K562 (cell line): Measurements from ENCODE around the gene MBNL2. TPM values are rescaled to one million over a fixed set of nuclear protein-coding genes. Genes with fewer than 3 reads are reported as not detected.

ENCODE experiments used
- CCNT2 ChIP-seq: IDR thresholded peaks from 2 replicates; pipeline ENCODE4 v1.6.1; 2011; ENCODE audit warnings: borderline replicate concordance, low read depth, mild to moderate bottlenecking, moderate library complexity, mixed read lengths, low read length; ENCODE audit not compliant: insufficient read length; ENCODE audit errors: extremely low read depth
- CGGBP1 ChIP-seq: fragments of 250-450 bp; sonication (Bioruptor Pico); IDR thresholded peaks from 2 replicates; pipeline ENCODE4 v1.9.0; 2021; ENCODE audit warnings: mild to moderate bottlenecking
- CTCF ChIP-seq, 3 experiments: IDR thresholded peaks in 2 of 3; conservative IDR thresholded peaks in 1 of 3; 2 replicates each; pipeline ENCODE4 v1.5.1; 2011 to 2012; ENCODE audit warnings: low read length in 3 of 3, mild to moderate bottlenecking in 3 of 3, control low read depth in 2 of 3, improper control_type of control experiment in 1 of 3, inconsistent platforms in 1 of 3, low read depth in 1 of 3, mixed read lengths in 1 of 3, moderate library complexity in 1 of 3; ENCODE audit not compliant: insufficient read depth in 2 of 3
- DMBX1 ChIP-seq: fragments of 250-450 bp; sonication (Bioruptor Pico); IDR thresholded peaks from 2 replicates; pipeline ENCODE4 v1.8.0; 2022; ENCODE audit warnings: inconsistent platforms, mild to moderate bottlenecking, moderate library complexity, borderline replicate concordance
- PCBP1 ChIP-seq: fragments of 200-400 bp; formaldehyde crosslinking; IDR thresholded peaks from 2 replicates; pipeline ENCODE4 v1.6.1; 2018; ENCODE audit warnings: mild to moderate bottlenecking, low read depth, low read length; ENCODE audit not compliant: poor library complexity, severe bottlenecking
- PRPF4 ChIP-seq: fragments of 200-400 bp; formaldehyde crosslinking; IDR thresholded peaks from one replicate; pipeline ENCODE4 v1.6.1; 2017; ENCODE audit warnings: low read length, low read depth, mild to moderate bottlenecking; ENCODE audit not compliant: insufficient read depth, poor library complexity, severe bottlenecking
- RB1 ChIP-seq: fragments of 450-650 bp; IDR thresholded peaks from 2 replicates; pipeline ENCODE4 v1.6.1; 2017; ENCODE audit warnings: low read depth, mild to moderate bottlenecking
- REST ChIP-seq, 2 experiments: fragments of 450-650 bp; formaldehyde crosslinking in 1 of 2; IDR thresholded peaks; 2 replicates each; pipeline versions ENCODE4 v1.4.0 to v1.6.1; 2014 to 2020; ENCODE audit warnings: mild to moderate bottlenecking in 2 of 2, borderline replicate concordance in 1 of 2, low read depth in 1 of 2
- ZNF212 ChIP-seq: fragments of 450-650 bp; formaldehyde crosslinking; IDR thresholded peaks from 2 replicates; pipeline ENCODE4 v1.4.0; 2020; ENCODE audit warnings: mild to moderate bottlenecking
- polyA plus RNA-seq, 8 experiments: library from polyadenylated mRNA; depleted of rRNA in 4 of 8; stranded (reverse) in 5 of 8; unstranded in 3 of 8; fragments of >200 nt; fragmentation: Nextera tagmentation in 2 of 8; fragmentation: Illumina TruSeq in 1 of 8; extraction: Ambion mirVana in 2 of 8; extraction: Trizol in 1 of 8; gene quantifications; 2 replicates each; pipeline versions ENCODE4 v1.2.1 to v1.2.3, GENCODE V29; 2011 to 2014; ENCODE audit warnings: inconsistent platforms in 1 of 8, missing spikeins in 1 of 8
- total RNA-seq, 7 experiments: library from RNA; depleted of rRNA in 6 of 7; stranded (reverse); fragments of >200 nt in 6 of 7; fragmentation: Illumina TruSeq in 2 of 7; extraction: Trizol in 2 of 7; gene quantifications; 2 replicates each; pipeline versions ENCODE4 v1.2.1 to v1.2.3, GENCODE V29; 2011 to 2021; ENCODE audit warnings: low replicate concordance in 1 of 7
- TF ChIP-seq, protein P1 (sequence below): fragments of 450-650 bp; formaldehyde crosslinking; IDR thresholded peaks from 2 replicates; pipeline ENCODE4 v1.4.0; 2020; ENCODE audit warnings: mild to moderate bottlenecking, moderate library complexity

Gene MBNL2
- total and polyA plus RNA-seq, 9 of the 15 experiments (the other 6 are each of a cell fraction or from before 2014, with no cell fraction given), result 7.0 to 24.8 (median 13.8) TPM

DNA sequence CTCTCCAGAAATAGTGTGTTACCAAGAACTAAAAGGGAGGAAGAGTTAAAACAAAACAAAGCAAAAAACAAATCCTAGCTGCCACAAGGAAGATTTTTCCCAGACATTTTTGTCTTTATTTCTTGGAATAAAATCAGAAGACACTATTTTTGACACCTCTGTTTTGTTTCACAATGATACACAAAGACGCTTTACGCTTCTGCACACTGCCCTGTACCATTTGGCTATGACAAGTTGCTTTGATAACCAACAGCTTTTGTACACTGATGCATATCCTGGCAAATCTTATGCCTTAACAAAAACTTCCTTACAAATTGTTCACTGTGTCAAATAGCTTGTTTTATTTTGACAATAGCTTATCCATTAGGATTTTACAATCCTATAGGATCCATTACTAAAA lies 108.3 kb downstream of the MBNL2 start (continued):
- TF ChIP-seq CTCF (IDR thresholded peaks at IDR 0.05 in 2 of 3, conservative IDR thresholded peaks at IDR 0.05 in 1 of 3; ENCODE audit: insufficient read depth in 2 of 3, low read depth in 1 of 3, low read length in 3 of 3) (no peak), PCBP1 (no peak), CGGBP1 (no peak), DMBX1 (CRISPR knock-in tag) (no peak), RB1 (no peak), PRPF4 (no peak), REST (IDR thresholded peaks at IDR 0.05; ENCODE audit: borderline replicate concordance) (no peak), REST (CRISPR knock-in tag; IDR thresholded peaks at IDR 0.05; ENCODE audit: low read depth) (no peak), ZNF212 (CRISPR knock-in tag) (no peak), CCNT2 (no peak)
- TF ChIP-seq, protein P1, sequence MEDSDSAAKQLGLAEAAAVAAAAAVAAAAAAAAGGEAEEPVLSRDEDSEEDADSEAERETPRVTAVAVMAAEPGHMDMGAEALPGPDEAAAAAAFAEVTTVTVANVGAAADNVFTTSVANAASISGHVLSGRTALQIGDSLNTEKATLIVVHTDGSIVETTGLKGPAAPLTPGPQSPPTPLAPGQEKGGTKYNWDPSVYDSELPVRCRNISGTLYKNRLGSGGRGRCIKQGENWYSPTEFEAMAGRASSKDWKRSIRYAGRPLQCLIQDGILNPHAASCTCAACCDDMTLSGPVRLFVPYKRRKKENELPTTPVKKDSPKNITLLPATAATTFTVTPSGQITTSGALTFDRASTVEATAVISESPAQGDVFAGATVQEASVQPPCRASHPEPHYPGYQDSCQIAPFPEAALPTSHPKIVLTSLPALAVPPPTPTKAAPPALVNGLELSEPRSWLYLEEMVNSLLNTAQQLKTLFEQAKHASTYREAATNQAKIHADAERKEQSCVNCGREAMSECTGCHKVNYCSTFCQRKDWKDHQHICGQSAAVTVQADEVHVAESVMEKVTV (CRISPR knock-in tag), result no peak
